Left ventricle myocardium inferior (tissue), 1 donor: ENCODE results near the gene CCNT2. TPM values are rescaled to one million over a fixed set of nuclear protein-coding genes. Genes with fewer than 3 reads are reported as not detected.
A peak's percentile ranks its signal among the peaks of the same experiment; 100 is the strongest.

Experiments used
- DNase-seq: peaks from one replicate; pipeline ENCODE4 v3.0.0-alpha.2; 2020
- H3K27ac ChIP-seq: fragments of 200-600 bp; replicated peaks from 2 replicates; pipeline ENCODE4 v1.8.0; 2021
- H3K27me3 ChIP-seq: fragments of 200-600 bp; 2 replicates; pipeline ENCODE4 v1.8.0; 2021; ENCODE audit warnings: low read depth
- H3K36me3 ChIP-seq: fragments of 200-600 bp; 2 replicates; pipeline ENCODE4 v1.8.0; 2021
- H3K4me1 ChIP-seq: fragments of 200-600 bp; 2 replicates; pipeline ENCODE4 v1.8.0; 2021
- H3K4me3 ChIP-seq: fragments of 200-600 bp; 2 replicates; pipeline ENCODE4 v1.8.0; 2021; ENCODE audit warnings: mild to moderate bottlenecking, moderate library complexity
- H3K9me3 ChIP-seq: fragments of 200-600 bp; replicated peaks from 2 replicates; pipeline ENCODE4 v1.8.0; 2021
- CTCF ChIP-seq: fragments of 200-600 bp; IDR thresholded peaks from 2 replicates; pipeline ENCODE4 v1.8.0; 2021; ENCODE audit warnings: antibody characterized with exemption, mild to moderate bottlenecking, borderline replicate concordance
- intact Hi-C: fragments of 100-400 bp; cut with micrococcal nuclease; formaldehyde crosslinking; loops from one replicate; pipeline ENCODE4 v1.11.0; 2022
- total RNA-seq: library from RNA; stranded (reverse); fragmentation: NEBNext Ultra II Directional; extraction: Animal tissue kit (Norgen Biotek cat#: 25700); gene quantifications from one replicate; pipeline ENCODE4 v1.2.1, GENCODE V29; 2021
- donor health status: DM: no; HTN: yes; CAD: no; lungs with severe emphysema.

The CCNT2 gene
- total RNA-seq, 1 donor from 2014 or later: 16.9 TPM

GRCh38 chr2:134924912-134925311, 6.3 kb downstream of the CCNT2 start:
- TF ChIP-seq CTCF: no peak
- DNase-seq: no peak
- intact Hi-C loops: no loop called here
- Histone ChIP-seq H3K27ac (no peak overlapping the region), H3K36me3 (no peaks in the 10 kb centered on the region), H3K4me3 (no peak overlapping the region), H3K4me1 (peaks cover 93% of the 10 kb centered on the region), H3K9me3 (no peaks in the 10 kb centered on the region), H3K27me3 (no peaks in the 10 kb centered on the region)

GRCh38 chr2:134926231-134926931, 7.8 kb downstream of the CCNT2 start:
- peak overlapping the region; percentile 5 for H3K27ac ChIP-seq
- no peaks in the 10 kb centered on the region for H3K36me3 ChIP-seq
- TF ChIP-seq CTCF: no peak
- intact Hi-C loops: no loop called here
- peaks cover 89% of the 10 kb centered on the region for H3K4me1 ChIP-seq
- no peak for DNase-seq
- H3K4me3 ChIP-seq: no peak overlapping the region
- no peaks in the 10 kb centered on the region for H3K27me3 ChIP-seq
- no peaks in the 10 kb centered on the region for H3K9me3 ChIP-seq

GRCh38 chr2:134927195-134927594, 8.6 kb downstream of the CCNT2 start:
- H3K4me3 ChIP-seq: no peak overlapping the region
- H3K4me1 ChIP-seq: peaks cover 88% of the 10 kb centered on the region
- DNase-seq: no peak
- intact Hi-C loops: no loop called here
- no peak for TF ChIP-seq CTCF
- no peaks in the 10 kb centered on the region for H3K36me3 ChIP-seq
- no peak overlapping the region for H3K27ac ChIP-seq
- H3K27me3 ChIP-seq: no peaks in the 10 kb centered on the region
- H3K9me3 ChIP-seq: no peaks in the 10 kb centered on the region

GRCh38 chr2:134932864-134933526, 14.4 kb downstream of the CCNT2 start:
- no peak overlapping the region for H3K27ac ChIP-seq
- DNase-seq: no peak
- TF ChIP-seq CTCF: no peak
- intact Hi-C loops: no loop called here
- H3K27me3 ChIP-seq: no peaks in the 10 kb centered on the region
- peaks cover 14% of the 10 kb centered on the region for H3K36me3 ChIP-seq
- no peak overlapping the region for H3K4me3 ChIP-seq
- H3K4me1 ChIP-seq: peaks cover 84% of the 10 kb centered on the region
- no peaks in the 10 kb centered on the region for H3K9me3 ChIP-seq

- DNase-seq: no peak
Measured at GRCh38 chr2:134933732-134934131, 15.1 kb downstream of the CCNT2 start.

More at GRCh38 chr2:134933732-134934131, 15.1 kb downstream of the CCNT2 start:
- Histone ChIP-seq H3K4me3 (no peak overlapping the region), H3K27ac (no peak overlapping the region), H3K9me3 (no peaks in the 10 kb centered on the region), H3K36me3 (peaks cover 21% of the 10 kb centered on the region), H3K4me1 (peaks cover 77% of the 10 kb centered on the region), H3K27me3 (no peaks in the 10 kb centered on the region)
- intact Hi-C loops: no loop called here
- no peak for TF ChIP-seq CTCF
